Cardiac fibroblast (primary cell): ENCODE measurements around the gene ABLIM1.

ENCODE experiments used
- DNase-seq, 2 donors: peaks; one replicate each; pipeline versions ENCODE4 v3.0.0 to v3.0.0-alpha.2; 2010; ENCODE audit warnings: low read depth in 2 of 2
- H3K4me3 ChIP-seq, 2 donors: replicated peaks in 1 of 2; 1 replicate in 1 of 2; 2 replicates in 1 of 2; pipeline ENCODE4 v1.5.1; 2011; ENCODE audit warnings: low read depth in 2 of 2, low read length in 2 of 2, mild to moderate bottlenecking in 2 of 2, moderate library complexity in 1 of 2
- TF ChIP-seq, protein P1 (sequence below): IDR thresholded peaks from one replicate; pipeline ENCODE4 v1.5.1; 2011; ENCODE audit warnings: low read depth, mild to moderate bottlenecking, low read length, inconsistent platforms

The ABLIM1 gene

DNA sequence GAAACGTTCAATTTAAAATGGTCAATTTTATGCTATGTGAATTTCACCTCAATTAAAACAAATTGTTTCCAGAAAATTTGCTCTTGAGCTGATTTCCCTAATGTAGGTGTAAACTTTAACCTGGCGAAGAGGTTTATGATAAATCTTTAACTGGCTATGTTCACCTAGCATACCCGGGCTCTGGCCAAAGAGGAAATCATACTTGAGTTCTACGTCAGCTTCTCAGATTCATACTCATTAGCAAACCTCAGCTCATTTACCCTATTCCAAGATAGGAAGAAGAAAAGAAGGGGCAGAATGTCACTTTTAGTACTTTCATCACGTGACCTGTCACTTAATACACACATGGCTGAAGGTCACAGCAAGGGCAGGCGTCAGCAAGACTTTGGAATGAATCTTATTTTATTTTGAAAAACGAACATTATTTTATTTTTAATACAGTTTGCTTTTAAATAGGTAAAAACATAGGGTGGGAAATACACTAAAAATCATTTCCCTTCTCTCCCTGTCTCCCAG is 97.0 kb downstream of the ABLIM1 start:
- no peak overlapping the region for H3K4me3 ChIP-seq
- DNase-seq: no peak
- TF ChIP-seq, protein P1, sequence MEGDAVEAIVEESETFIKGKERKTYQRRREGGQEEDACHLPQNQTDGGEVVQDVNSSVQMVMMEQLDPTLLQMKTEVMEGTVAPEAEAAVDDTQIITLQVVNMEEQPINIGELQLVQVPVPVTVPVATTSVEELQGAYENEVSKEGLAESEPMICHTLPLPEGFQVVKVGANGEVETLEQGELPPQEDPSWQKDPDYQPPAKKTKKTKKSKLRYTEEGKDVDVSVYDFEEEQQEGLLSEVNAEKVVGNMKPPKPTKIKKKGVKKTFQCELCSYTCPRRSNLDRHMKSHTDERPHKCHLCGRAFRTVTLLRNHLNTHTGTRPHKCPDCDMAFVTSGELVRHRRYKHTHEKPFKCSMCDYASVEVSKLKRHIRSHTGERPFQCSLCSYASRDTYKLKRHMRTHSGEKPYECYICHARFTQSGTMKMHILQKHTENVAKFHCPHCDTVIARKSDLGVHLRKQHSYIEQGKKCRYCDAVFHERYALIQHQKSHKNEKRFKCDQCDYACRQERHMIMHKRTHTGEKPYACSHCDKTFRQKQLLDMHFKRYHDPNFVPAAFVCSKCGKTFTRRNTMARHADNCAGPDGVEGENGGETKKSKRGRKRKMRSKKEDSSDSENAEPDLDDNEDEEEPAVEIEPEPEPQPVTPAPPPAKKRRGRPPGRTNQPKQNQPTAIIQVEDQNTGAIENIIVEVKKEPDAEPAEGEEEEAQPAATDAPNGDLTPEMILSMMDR: no peak

DNA sequence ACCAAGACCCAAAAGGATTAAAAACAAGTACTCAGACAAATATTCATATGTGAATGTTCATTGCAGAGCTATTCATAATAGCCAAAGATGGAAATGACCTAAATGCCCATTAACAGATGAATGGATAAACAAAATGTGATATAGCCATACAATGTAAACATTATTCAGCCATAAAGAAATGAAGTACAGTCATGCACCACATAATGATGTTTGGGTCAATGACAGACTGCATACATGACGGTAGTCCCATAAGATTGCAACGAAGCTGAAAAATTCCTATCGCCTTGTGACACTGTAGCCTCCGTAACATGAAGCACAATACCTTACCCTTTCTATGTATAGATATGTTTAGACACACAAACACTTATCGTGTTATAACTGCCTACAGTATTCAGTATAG is 97.9 kb downstream of the ABLIM1 start:
- TF ChIP-seq, protein P1: no peak
- no peak for DNase-seq
- no peak overlapping the region for H3K4me3 ChIP-seq

DNA sequence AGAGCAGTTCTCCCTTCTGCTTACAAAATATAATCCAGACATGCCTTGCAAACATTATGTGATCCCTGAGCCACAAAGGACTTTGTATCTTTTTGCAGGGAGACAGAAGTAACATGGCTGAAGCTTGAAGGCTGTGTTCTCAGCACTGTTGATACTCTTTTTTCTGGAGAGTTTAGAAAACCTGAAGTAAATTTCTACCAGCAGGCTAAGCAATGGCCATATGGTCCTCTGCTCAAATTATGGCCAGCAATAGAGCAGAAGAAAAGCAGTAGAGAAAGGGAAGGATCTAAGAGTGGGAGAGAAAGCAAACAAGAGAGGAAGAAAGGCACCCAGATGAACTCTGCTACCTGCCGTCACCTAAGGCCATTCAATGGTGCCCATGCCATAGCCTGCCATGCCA is 98.4 kb downstream of the ABLIM1 start:
- DNase-seq: no peak
- TF ChIP-seq, protein P1: no peak

DNA sequence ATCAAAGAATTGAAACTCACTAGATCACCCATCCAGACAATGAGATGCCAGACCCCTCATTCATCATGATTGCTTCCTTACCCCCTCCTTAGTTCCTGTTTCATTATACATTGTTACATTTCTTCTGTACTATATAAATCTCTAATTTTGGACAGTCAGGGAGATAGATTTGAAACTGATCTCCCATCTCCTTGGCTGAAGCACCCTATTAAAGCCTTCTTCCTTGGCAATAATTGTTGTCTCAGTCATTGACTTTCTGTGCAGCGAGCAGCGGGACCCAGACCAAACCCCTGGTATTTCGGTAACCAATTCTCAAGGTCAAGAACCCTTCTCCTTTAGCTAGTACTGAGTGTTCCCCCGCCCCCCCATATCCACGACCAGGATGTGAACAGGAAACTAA is 100.2 kb downstream of the ABLIM1 start:
- DNase-seq: no peak
- no peak overlapping the region for H3K4me3 ChIP-seq
- TF ChIP-seq, protein P1: no peak

More for the DNA sequence above, 98.4 kb downstream of the ABLIM1 start:
- no peak overlapping the region for H3K4me3 ChIP-seq

DNA sequence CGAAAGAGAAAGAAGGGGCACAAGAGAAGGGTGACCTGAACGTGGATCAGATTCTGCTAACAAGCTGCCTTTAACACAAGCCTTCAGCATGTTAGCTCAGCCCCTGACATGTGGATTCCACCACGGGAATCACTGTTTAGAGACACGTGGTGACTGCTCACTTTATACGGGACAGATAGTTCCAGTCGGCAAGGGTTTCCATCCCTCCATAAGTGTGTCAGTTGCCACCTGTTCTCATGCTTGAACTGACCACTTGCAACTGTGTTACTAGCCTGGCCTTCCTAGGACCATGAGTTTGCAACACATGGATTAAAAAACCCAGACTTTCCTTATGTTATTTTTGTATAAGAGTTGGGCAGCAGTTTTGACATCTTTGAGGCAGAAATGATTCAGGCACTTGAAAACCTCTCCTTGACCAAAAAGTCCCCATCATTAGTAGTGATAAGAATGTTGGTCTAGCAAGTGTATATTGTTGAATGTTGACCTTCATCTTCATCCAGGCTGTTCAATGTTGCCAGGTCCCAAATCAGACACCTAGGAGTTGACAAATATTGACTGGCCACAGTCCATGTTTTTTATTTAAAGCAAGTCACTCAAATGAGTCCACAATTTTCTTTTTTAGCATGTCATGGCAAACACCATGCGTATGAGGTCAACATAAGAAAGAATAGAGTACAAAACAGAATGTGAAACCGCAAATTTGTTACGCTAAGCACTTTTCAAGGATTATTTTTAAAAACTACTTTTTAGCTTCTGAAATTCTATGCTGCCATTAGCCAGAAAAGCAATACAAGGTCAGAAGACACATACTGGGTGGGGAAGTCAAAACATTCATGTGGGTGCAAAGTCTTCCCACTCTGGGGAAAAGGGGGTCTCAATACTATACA is 101.6 kb downstream of the ABLIM1 start:
- H3K4me3 ChIP-seq: no peak overlapping the region
- DNase-seq: no peak
- TF ChIP-seq, protein P1: no peak

DNA sequence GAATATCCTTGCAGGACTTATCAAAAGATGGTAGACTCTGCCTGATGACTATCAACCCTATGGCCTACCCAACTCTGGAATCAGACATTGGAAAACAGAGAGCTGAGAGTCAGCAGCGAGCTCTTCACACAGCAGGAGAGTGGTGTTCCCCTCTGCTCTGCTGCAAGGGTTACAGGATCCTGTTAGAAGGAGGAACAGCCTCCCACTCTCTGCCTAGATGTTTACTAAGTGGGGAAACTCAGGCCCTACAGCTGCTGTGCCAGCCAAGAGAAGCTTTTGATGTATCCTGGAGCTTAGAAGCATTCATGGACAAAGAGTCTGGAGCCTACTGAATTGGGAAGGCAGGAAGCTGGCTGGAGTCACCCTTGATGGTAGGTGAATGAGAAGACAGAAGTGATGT is 104.6 kb downstream of the ABLIM1 start:
- TF ChIP-seq, protein P1: no peak
- no peak overlapping the region for H3K4me3 ChIP-seq
- no peak for DNase-seq
